Ecto neural progenitor cell (in vitro differentiated cells): Measurements from ENCODE around the gene SLC7A10.
"Not testable (repeated sequence)": the region's sequence is repeated elsewhere in the genome, so short reads cannot be mapped to it uniquely, and the experiment has no call there.

ENCODE experiments used
- DNase-seq: peaks from one replicate; pipeline ENCODE4 v3.0.0-alpha.2; 2018; ENCODE audit warnings: low spot score

SLC7A10 gene

DNA sequence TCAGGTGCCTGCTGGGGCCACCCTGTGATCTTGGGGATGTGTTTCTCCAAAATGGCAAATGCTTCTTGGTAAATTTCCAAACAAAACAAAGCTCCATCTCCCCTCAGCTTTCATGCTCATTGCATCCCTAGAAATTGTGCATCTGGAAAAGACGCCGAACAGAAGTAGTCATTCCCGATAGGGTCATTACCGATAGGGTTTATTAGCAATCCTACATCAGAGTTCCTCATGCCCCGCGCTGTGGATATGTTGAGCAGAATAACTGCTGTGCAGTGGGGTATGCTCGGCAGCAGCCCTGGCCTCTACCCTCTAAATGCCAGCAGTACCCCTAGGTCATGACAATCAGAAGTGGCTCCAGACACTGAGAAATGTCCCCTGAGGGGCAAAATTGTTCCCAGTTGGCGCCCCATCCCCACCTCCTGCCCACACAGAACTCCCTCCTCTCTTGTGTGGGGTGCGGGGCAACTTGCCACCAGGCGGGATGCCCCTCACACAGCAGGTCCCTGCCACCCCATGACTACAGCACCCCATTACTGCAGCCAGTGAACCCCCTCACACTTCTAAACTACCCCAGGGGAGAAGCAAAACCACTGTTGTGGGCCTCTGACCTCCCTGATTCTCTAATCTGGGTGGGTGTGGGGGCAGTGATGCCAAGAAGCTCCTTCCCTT is 13.0 kb upstream of the SLC7A10 start:
- no peak for DNase-seq

DNA sequence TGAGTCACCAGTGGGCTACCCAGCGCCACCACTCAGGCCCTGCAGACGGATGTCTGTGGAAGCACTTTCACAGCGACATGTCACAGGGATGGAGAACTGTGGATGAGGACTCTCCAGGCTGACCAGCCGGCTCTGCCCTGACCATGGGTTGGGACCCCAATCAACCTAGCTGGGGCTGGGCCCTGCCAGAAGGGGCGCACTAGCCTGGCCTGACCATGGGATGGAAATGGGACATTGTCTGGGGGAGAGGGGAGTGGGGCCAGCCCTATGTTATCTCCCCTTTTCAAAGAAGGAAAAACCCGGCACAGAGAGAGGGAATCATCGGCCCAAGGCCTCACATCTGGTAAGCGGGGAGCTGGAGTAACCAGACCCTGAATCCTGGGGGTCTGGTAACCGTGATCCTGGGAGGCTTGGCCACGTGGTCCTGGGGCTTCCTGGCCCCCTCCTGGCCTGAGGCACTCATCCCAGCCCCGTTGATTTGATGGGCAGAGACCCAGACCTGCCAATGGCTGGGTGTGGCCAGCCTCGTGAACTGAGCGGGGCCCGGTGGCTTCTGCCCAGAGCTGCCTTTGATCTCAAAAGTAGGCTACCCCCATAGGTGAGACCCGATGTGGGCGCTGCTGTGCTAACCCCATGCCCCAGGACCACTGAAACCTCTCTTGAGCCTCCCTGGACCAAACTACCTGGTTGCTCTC is 11.2 kb upstream of the SLC7A10 start:
- DNase-seq: no peak

DNA sequence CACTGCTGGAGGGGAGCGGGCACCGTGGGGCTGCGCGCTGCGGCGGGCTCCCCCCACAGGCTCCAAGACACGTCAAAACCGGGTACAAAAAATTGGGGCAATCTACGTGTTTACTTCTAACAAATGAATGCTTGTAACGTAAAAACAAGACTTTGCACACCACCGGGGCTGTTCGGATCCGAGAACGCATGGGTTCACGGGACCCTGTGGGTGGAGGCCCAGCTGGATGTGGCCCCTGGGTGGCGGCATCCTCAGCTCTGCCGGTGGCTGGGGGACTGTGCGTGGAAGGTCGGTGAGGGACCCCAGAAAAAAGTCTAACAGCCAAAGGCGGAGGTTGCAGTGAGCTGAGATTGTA is 10.3 kb upstream of the SLC7A10 start:
- no peak for DNase-seq

DNA sequence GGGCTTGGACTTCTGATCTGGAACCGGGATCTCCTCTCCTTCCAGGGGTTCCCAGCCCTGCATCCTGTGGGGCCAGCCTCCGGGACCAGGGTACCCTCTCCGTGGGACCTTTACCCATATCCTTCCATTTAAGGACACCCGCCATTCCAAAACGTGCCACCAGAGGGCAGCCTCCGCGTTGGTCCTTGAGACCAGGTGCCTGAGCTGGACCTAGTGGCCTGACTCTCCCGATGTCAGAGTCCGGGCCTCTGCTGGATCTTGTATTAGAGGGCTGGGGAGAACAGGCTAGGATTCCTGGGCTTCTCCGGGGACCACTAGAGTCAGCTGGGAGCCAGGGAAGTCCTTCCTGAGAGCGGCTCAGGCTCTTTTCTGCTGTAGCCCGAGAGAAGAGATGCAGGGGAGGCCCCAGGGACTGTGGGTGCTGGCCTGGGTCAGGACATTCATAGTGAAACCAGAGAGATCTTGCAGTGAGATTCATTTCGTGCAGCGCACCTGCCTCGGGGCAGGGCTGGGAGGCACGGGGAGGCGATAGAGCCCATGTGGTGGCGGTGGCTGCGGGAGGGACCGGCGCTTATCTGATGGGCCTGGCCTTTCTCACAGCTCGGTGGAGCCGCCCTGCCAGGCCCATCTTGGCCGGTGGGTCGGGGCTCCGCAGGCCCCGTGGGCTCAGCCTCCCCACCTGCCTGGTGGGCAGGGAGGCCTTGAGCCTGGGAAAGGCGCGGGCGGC is 9.8 kb upstream of the SLC7A10 start:
- DNase-seq: peak; percentile 88

DNA sequence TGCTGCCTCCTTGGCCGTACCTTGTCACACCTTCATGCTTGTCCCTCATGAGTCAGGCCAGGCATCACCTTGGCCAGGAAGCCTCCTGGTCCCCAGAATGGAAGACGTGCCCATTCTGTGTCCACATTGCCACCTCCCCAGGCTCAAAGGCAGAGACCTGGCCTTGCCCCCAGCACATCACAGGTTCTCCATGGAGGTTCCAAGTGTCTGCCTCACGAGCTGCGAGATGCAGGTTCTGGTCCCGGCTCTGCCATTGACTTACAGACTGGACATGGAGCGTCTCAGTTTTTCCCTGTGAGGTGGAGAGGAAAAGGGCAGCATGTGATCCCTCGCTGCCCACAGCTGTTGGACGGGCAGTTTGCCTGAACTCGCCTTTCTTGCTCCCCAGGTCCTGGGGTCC is 9.1 kb upstream of the SLC7A10 start:
- no peak for DNase-seq

DNA sequence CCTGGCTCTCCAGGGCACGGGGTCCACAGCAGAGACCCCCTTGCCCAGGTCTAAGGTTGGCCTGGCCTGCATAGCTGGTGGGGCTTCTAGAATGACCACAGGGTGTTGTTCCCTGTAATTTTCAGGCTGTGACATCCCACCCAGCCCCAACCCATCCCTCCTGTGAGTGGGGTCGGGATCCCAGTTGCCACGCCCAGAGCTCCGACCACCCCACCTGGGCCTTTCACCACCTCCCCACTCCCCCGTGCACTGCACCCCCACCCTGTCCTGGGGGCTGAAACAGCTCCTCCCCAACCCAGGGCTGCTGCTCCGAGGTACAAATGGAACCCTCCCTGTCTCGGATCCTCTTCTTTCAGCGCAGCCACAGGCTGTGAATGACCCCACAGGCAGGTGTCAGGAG is 8.4 kb upstream of the SLC7A10 start:
- DNase-seq: no peak

DNA sequence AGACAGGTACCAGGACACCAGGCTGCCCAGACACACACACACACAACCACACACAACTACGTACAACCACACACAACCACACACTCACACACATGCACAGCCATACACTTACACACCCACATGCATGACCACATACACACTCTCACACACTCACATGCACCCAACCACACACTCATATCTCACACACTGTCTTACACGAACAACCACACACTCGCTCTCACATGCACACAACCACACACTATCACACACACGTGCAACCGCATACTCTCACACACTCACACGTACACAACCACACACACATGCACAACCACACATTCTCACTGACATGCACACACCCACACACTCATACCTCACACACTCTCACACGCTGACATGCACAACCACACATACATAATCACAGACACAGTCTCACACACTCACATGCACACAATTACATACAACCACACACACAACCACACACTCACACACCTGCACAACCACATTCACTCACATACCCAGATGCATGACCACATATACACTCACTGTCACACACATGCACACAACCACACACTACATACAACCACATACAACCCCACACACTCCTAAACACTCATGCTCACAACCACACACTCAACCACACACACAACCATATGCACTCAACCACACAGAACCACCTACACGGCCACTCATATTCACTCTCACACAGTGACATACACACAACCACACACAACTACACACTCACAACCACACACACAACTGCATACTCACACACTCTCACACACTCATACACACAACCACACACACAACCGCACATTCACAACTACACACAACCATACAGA is 7.6 kb upstream of the SLC7A10 start:
- no peak for DNase-seq

DNA sequence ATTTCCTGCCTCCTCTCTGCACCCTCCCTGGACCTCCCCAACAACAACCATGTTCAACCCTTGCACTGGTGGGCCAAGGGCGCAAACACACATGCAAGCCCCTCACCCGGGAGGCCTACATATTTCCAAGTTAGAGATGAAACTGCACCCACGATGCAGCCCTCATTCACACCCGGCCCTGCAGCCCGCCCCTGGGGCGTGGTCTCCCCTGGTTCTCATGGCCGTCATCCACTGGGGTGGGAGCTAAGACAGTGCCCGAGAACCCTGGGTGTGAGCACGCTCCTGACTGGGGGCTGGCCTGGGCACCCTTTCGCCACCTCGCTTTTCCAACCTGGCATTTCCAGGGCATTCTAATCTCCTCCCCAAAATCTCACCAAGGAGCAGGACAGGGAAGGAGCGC is 7.0 kb upstream of the SLC7A10 start:
- DNase-seq: no peak

DNA sequence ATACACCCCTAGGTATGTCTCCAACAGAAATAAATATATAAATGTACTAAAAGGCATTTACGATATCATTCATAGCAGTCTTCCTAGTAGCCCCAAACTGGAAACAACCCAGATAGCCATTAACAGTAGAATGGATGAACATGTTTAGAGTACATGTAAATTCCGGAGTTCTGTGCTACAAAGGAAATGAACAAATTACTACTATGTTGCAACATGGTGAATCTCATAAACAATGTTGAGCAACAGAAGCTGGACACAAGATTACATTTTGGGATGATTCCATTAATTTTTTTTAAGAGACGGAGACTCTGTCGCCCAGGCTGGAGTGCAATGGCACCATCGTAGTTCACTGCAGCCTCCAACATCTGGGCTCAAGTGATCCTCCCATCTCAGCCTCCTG is 5.9 kb upstream of the SLC7A10 start:
- no peak for DNase-seq

DNA sequence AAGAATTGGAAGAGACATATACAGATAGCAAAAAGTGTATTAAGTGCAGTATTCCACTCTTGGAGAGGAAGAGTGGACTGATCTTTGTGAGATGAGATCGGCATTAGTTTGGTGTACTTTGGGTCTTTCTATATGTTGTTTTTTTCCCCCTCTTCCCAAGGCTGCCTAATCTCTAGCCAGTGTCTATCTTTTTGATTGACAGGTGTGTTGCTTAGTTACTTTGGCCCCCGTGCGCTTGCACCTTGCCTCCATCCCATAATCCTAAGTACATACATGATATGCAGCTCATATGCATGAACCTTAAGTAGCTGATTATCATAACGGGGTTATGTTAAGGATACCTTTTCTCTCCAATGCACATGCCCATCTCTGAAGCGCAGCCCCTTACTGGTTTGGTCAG is 4.3 kb upstream of the SLC7A10 start:
- DNase-seq: no peak

DNA sequence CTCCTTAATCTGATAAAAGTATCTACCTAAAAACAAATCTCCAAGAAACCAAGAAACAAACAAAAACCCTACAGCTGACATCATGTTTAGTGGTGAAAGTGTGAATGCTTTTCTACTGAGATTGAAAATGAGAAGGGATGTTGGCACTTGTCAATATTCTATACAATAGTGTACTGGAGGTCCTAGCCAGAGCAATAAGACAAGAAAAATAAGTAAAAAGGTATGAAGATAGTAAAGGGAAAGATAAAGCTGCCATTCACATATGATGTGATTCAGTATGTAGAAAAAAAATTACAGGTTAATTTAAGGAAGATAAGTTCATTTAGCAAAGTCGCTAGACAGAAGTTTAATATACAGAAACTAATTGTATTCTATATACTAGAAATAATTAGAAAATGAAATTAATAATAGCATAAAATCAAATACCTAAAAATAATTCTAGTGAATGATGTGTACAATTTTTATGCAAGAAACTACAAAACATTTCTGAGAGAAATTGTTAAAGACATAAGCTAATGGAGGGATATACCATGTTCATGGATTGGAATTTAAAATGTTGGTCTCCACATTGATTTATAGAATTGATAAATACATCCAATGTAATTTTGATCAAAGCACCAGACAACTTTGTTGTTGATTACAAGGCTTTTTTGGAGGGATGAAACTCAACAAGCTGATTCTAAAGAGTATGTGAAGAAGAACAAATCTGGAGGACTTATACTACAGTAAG is 2.4 kb upstream of the SLC7A10 start:
- DNase-seq: no peak

DNA sequence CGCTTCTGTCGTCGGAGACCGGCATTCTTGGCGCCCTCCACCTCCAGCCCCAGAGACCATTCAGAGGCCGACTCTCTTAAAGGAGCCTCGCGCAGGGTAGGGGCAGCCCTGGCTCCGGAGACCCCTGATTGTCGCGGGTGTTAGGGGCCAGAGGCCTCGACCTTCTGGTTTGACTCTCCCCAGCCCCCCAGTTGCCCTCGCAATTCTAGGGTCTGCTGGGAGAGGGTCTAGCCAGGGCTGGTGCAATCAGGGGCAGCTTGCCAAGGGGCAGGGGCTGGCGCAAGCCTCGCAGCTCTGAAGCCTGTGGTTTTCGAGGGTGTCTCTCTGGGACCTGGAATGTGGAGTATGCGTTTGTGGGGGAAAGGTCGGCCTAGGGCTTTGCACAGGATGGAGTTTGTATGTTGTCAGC is 1.6 kb upstream of the SLC7A10 start:
- no peak for DNase-seq

DNA sequence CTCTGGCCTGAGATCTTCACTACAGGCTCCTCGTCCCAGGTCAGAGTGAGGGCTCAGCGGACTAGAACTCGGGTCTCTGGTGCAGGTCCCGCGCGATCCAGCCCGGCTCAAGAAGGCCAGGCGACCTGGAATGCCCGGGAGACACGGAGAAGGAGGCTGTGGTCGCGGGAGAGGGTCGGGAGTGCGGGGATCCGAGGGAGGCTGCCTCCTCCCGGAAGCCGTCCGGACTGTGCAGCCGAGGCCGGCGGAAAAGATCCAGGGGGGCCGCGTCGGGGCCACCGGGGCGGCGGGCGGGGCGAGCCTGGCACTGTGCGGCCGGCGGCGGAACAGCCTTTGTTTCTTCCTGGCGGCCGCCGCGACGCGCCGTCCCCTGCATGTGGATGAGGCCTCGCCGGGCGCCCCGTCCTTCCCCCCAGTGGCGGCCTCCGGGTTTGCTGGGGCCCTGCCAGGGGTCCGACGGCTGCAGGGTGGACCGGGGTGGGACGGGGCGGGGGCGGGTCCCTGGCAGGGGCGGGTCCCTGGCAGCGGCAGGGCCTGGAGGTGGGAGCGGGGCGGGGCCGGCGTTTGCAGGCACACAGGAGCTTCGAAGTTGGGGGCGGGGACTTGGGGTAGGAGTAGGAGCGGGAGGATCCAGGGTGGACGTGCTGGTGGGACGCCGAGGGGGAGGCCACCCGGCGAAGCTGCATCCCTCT is 1.0 kb upstream of the SLC7A10 start:
- peak; percentile 81 for DNase-seq

DNA sequence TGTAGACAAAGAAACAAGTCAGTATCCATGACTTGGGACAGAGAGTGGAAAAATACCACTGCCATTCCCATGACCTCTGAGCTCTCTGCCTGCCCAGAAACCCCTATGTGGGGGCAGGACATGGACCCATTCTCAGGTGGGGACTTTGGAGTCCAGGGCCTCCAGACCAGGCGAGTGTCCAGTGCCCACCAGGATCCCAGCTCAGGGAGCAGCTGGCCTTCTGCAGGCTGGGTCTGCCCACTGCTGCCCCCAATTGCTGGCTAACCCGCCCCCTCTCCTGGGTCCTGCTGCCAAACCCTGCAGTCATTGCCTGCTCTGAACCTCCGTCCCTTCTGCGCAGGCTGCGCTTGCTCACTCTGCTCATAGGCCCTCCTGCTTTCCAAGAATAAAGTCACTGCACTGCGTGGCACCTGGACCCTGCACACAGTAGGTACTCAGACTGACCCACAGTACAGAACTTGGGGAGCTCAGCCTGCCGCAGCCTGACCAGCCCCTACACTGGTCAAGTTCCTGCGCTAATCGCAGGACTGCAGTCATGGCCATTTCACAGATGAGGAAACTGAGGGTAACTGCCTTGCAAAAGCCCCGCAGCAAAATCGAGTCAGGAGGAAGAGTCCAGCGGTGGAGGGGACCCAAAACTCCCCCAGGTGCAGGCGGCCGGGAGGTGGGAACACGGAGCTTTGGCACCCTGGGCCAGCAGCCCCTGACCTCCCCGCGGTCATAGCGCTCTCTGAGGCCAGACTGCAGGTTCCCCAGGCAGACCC is 774 bp downstream of the SLC7A10 start:
- no peak for DNase-seq

DNA sequence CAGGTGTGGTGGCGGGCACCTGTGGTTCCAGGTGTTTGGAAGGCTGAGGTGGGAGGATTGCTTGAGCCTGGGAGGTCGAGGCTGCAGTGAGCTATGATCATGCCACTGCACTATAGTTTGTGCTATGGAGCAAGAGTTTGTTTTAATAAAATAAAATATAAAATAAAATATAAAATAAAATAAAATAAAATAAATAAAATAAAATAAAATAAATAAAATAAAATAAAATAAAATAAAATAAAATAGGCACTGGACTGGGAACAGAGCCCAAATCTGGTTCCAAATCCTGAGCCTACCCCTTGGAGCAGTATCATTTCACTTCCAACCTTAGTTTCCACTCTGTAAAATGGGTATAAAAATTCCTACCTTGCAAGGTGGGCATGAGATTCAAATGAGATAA is 3.4 kb downstream of the SLC7A10 start:
- not testable (repeated sequence) for DNase-seq

DNA sequence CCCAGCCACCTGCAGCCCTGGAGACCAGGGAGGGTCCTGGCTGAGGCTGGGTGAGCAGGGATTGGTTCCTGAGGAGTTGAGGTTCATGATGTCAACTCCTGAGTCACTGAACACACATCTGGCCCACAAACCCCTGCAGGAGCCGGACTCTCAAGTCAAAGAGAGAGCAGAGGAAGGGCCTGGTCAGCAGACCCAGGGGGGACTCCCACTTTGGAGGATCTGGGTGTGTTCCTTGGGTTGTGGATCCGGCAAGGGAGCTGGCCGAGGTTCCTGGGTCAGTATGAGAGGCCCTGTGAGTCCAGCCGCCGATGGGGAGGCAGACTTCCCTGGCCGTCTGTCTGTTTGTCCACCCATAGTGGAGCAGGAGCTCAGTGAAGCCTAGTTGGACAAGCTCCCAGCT is 4.0 kb downstream of the SLC7A10 start:
- DNase-seq: no peak

DNA sequence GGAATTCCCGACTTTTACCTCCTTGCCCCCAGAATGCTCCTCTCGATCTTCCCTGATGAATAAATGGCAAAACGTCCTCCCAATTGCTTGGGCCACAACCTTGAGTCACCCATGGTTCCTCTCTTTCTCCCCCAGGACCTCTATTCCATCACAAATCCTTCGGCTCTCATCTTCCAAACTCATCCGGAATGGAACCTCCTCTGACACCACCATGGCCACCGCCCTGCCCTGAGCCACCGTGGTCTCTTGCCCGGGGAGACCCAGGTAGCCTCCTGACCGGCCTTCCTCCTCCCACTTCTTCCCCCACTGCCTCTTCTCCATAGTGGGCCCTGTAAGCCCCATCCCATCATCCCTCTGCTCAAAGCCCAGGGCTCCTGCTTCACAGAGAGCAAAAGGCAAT is 4.9 kb downstream of the SLC7A10 start:
- no peak for DNase-seq

DNA sequence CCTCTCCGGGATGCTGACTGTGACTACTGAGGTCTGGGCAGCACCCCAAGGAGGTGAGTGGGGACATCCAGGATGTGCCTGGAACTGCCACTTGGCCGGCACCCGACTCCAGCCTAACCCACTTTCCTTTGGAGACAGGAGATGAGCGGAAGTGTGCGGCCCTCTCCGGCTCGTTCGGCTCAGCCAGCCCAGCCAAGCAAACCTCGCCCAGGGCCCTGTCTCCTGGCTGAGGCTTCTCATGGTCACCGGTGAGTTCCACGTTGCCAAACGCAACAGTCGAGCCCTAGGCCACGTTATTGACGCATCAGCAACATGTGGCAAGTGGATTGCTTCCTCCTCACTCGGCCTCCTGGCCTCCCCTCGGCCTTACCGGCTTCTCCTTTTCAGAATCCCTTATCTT is 5.5 kb downstream of the SLC7A10 start:
- DNase-seq: no peak

DNA sequence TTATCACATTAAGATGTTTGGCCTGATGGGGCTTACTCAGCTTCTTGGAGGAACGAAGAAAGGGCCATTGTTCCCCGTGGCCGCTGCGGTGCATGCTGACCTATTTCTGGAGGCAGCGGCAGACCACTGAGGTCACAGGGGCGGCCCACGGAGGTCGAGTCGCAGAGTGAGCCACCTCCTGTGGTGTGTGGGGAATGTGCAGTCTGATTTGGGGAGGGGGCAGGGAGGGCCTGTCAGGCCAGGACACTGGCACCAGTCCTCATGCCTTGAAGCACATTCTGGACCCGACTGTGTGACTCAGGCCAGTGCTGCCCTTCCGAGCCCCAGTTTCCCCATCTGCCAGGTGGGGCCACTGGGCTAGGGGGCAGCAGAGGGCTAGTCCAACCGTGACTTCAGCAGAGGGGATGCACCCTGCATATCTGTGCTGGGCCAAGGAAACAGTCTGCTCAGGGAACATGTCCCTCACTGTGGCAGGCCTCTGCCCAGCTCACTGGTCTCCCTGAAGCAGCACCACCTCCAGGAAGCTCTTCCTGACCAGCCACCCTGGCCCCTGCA is 6.3 kb downstream of the SLC7A10 start:
- no peak for DNase-seq

DNA sequence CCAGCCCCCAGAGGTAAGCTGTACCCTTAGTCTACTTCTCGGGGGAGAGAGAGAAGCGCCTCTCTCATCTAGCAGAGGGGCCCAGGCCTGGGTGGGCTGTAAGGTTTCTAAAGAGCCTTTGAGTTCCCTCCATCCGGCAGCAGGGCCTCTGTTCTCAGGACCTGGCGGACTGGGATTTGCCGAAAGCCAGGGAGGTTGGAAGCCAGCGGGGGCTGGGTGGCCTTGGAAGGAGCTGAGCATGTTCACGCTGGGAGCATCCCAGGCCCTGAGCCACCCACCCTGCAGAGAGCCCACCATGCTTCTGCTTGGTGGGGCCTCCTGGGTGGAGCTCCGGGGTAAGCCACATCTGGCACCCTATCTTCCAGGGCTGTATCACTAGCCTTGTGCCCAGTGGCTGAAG is 7.8 kb downstream of the SLC7A10 start:
- DNase-seq: no peak
